ENCODE data around the gene HNRNPA2B1.
A peak's percentile ranks its signal among the peaks of the same experiment; 100 is the strongest.

HNRNPA2B1 gene

DNA sequence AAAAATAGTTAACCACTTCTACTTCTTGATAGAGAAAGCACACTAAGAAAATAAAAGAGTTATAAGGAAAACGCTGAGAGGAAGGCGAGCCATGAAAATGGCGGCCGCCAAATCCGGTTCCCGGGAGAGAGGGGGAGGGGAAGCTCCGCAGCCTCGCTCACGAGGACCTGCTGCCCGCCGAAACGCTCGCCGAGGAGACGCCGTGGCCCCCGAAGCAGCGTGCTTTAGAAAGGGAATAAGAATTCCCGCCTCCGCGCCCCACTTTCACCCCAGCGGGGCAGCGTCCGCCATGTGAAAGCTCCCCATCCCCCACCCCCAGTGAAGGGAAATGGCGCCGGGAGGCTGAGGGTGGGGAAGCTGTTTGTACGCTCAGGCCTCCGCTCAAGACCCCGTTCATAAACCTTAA, 505 bp downstream of the HNRNPA2B1 start:
- Histone ChIP-seq H3K79me2 (ENCODE audit: low read length) (peaks cover 91% of the 10 kb centered on the region), H3K27ac (ENCODE audit: low read length) (peak overlapping the region; percentile 100), H3K4me1 (ENCODE audit: low read length) (peaks cover 48% of the 10 kb centered on the region), H2AFZ (ENCODE audit: low read depth, low read length) (no peak overlapping the region), H3K9me3 (ENCODE audit: insufficient read depth, low read length) (no peaks in the 10 kb centered on the region), H3K4me3 (ENCODE audit: low read length) (peak overlapping the region; percentile 98), H3K4me2 (ENCODE audit: low read length) (peak overlapping the region; percentile 84), H3K9ac (ENCODE audit: low read length) (peak overlapping the region; percentile 100), H4K20me1 (ENCODE audit: insufficient read depth, low read length) (peaks cover 73% of the 10 kb centered on the region), H3K27me3 (ENCODE audit: low read depth, low read length) (no peaks in the 10 kb centered on the region), H3K36me3 (replicated peaks; ENCODE audit: low read depth, low read length) (peaks cover 69% of the 10 kb centered on the region)
- TF ChIP-seq, protein P1, sequence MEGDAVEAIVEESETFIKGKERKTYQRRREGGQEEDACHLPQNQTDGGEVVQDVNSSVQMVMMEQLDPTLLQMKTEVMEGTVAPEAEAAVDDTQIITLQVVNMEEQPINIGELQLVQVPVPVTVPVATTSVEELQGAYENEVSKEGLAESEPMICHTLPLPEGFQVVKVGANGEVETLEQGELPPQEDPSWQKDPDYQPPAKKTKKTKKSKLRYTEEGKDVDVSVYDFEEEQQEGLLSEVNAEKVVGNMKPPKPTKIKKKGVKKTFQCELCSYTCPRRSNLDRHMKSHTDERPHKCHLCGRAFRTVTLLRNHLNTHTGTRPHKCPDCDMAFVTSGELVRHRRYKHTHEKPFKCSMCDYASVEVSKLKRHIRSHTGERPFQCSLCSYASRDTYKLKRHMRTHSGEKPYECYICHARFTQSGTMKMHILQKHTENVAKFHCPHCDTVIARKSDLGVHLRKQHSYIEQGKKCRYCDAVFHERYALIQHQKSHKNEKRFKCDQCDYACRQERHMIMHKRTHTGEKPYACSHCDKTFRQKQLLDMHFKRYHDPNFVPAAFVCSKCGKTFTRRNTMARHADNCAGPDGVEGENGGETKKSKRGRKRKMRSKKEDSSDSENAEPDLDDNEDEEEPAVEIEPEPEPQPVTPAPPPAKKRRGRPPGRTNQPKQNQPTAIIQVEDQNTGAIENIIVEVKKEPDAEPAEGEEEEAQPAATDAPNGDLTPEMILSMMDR (IDR thresholded peaks at IDR 0.05; ENCODE audit: low read depth, low read length) = no peak
- TF ChIP-seq EZH2phosphoT487 (IDR thresholded peaks at IDR 0.05; ENCODE audit: low read depth) = no peak

DNA sequence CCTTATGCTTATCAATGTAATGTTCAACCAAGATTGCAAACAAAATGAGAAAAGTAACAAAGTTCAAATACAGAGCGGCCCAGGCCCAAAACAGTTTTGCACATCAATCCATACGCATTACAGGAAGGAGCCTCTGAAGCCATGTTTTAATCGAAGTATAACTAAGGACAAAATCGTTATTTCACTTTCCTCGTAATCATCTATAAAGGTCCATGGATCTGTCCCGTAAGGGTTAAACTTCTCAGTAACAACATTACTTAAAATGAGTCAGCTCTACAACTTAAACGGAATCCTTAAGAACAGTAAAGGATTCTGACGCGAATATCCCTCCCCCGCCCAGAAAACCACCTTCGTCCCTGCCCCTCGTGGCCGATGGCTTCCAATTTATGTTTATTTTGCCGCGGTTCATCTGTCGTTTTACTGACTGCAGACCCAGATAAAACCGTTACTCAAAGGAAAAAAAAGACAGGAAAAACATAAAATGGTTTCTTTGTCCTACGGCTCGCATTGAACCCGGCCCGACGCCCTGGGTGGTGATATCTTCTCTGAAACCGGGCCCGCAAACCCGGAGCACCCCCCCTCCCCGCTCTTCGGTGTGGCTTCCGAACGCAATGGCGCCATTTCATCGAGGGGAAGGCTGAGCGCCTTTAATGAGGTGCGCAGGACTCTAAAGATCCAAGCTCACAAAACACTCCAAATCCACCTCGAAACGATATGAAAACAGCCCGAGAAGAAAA, 1.1 kb downstream of the HNRNPA2B1 start:
- TF ChIP-seq EZH2phosphoT487 (IDR thresholded peaks at IDR 0.05; ENCODE audit: low read depth) = no peak
- TF ChIP-seq, protein P1 (IDR thresholded peaks at IDR 0.05; ENCODE audit: low read depth, low read length) = no peak
- Histone ChIP-seq H3K9me3 (ENCODE audit: insufficient read depth, low read length) (no peaks in the 10 kb centered on the region), H3K4me1 (ENCODE audit: low read length) (peaks cover 45% of the 10 kb centered on the region), H4K20me1 (ENCODE audit: insufficient read depth, low read length) (peaks cover 73% of the 10 kb centered on the region), H3K27ac (ENCODE audit: low read length) (peak overlapping the region; percentile 100), H2AFZ (ENCODE audit: low read depth, low read length) (no peak overlapping the region), H3K4me3 (ENCODE audit: low read length) (peak overlapping the region; percentile 98), H3K27me3 (ENCODE audit: low read depth, low read length) (no peaks in the 10 kb centered on the region), H3K4me2 (ENCODE audit: low read length) (peak overlapping the region; percentile 84), H3K9ac (ENCODE audit: low read length) (peak overlapping the region; percentile 100), H3K36me3 (replicated peaks; ENCODE audit: low read depth, low read length) (peaks cover 67% of the 10 kb centered on the region), H3K79me2 (ENCODE audit: low read length) (peaks cover 91% of the 10 kb centered on the region)

DNA sequence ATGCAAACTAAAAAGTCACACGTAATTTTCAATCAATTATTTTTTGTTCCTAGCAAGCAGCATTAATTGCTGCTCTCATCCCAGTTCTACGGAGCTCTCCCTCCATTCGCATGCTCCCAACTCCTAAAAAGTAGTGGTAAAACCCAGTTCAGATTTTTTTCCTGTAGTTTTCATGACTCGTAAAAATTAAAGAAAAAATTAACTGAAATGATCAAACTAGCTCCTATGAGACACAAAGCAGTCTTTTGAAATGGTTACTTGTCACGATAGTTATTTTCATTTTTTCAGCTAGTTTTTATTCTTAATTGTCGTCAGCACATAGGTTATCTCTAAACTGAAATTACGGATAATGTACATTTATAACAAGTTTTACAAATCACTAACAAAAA, 1.8 kb downstream of the HNRNPA2B1 start:
- TF ChIP-seq EZH2phosphoT487 (IDR thresholded peaks at IDR 0.05; ENCODE audit: low read depth) = no peak
- TF ChIP-seq, protein P1 (IDR thresholded peaks at IDR 0.05; ENCODE audit: low read depth, low read length) = no peak
- H2AFZ ChIP-seq (ENCODE audit: low read depth, low read length) = no peak overlapping the region
- peaks cover 45% of the 10 kb centered on the region for H3K4me1 ChIP-seq (ENCODE audit: low read length)
- peaks cover 62% of the 10 kb centered on the region for H3K36me3 ChIP-seq (replicated peaks; ENCODE audit: low read depth, low read length)
- H3K27ac ChIP-seq (ENCODE audit: low read length) = peak overlapping the region; percentile 100
- peak overlapping the region; percentile 100 for H3K9ac ChIP-seq (ENCODE audit: low read length)
- H3K9me3 ChIP-seq (ENCODE audit: insufficient read depth, low read length) = no peaks in the 10 kb centered on the region
- H4K20me1 ChIP-seq (ENCODE audit: insufficient read depth, low read length) = peaks cover 73% of the 10 kb centered on the region
- peak overlapping the region; percentile 84 for H3K4me2 ChIP-seq (ENCODE audit: low read length)
- no peaks in the 10 kb centered on the region for H3K27me3 ChIP-seq (ENCODE audit: low read depth, low read length)
- H3K4me3 ChIP-seq (ENCODE audit: low read length) = peak overlapping the region; percentile 98
- peaks cover 91% of the 10 kb centered on the region for H3K79me2 ChIP-seq (ENCODE audit: low read length)

DNA sequence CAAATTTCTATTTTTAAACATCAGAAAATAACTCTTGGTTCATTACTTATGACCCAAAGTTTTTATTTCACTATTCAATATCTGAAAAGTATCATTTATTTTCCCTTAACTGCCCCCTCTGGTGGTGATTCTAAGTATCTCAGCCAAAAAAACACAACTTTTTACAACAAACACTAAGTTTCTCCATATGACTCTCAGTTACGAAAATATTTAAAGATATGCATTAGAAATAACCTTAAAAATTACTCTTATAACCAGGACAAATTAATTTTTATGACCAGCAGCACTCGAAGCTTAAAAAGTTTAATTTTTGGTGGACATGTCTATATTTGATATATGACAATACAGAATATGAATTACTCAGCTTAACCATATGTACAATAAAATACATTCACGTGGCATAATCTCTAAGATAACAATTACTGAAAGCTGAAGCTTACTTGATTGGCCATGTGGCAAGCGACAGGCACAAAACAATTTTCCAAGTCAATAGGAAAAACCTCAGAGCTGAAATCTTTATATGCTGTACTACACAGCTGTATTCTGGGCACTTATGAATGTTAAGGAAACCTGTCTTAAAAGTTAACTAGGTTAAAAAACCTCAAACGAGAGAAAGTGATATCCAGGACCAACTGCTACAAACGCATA, 2.3 kb downstream of the HNRNPA2B1 start:
- peaks cover 45% of the 10 kb centered on the region for H3K4me1 ChIP-seq (ENCODE audit: low read length)
- H4K20me1 ChIP-seq (ENCODE audit: insufficient read depth, low read length) = peaks cover 73% of the 10 kb centered on the region
- no peak overlapping the region for H2AFZ ChIP-seq (ENCODE audit: low read depth, low read length)
- H3K36me3 ChIP-seq (replicated peaks; ENCODE audit: low read depth, low read length) = peaks cover 62% of the 10 kb centered on the region
- peak overlapping the region; percentile 100 for H3K9ac ChIP-seq (ENCODE audit: low read length)
- no peak for TF ChIP-seq EZH2phosphoT487 (IDR thresholded peaks at IDR 0.05; ENCODE audit: low read depth)
- TF ChIP-seq, protein P1 (IDR thresholded peaks at IDR 0.05; ENCODE audit: low read depth, low read length) = peak; percentile 55
- H3K9me3 ChIP-seq (ENCODE audit: insufficient read depth, low read length) = no peaks in the 10 kb centered on the region
- no peaks in the 10 kb centered on the region for H3K27me3 ChIP-seq (ENCODE audit: low read depth, low read length)
- peaks cover 91% of the 10 kb centered on the region for H3K79me2 ChIP-seq (ENCODE audit: low read length)
- H3K4me3 ChIP-seq (ENCODE audit: low read length) = peak overlapping the region; percentile 98
- H3K27ac ChIP-seq (ENCODE audit: low read length) = peak overlapping the region; percentile 100
- peak overlapping the region; percentile 84 for H3K4me2 ChIP-seq (ENCODE audit: low read length)
